ENCODE data around the gene EPHA3. TPM values are rescaled to one million over a fixed set of nuclear protein-coding genes. Genes with fewer than 3 reads are reported as not detected.

The EPHA3 gene
- total and polyA plus RNA-seq, 5 donors from 2014 or later: not detected

DNA sequence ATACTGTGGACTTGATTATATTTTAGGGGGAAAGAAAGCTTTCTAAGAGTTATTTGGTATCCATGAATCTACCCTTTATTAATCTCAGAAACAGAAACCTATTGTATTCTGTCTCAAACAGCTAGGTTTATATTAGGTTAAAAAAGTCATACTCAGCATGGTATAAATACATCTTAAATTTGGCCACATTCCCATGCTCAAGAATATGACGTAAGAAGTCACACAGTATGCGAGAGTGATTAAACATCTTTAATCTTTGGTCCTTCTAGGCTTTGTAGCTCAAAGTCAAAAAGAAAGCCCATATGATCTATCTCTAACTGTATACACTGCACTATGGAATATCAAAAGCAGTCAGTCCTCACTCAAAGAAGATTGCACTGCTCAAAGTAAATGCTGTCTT, 131.4 kb downstream of the EPHA3 start:
- H3K4me1 Mint-ChIP-seq: no peaks in the 10 kb centered on the region
- Histone ChIP-seq H3K4me1 (ENCODE audit: control insufficient read depth, insufficient read depth, low read length, poor library complexity, severe bottlenecking) (no peaks in the 10 kb centered on the region), H3K27ac (ENCODE audit: insufficient read depth, low read length, poor library complexity, severe bottlenecking) (no peak overlapping the region), H3K9me3 (ENCODE audit: control insufficient read depth in 2 of 2, low read length in 2 of 2) (peaks cover 0 to 2% of the 10 kb centered on the region in 2 experiments), H3K4me3 (ENCODE audit: low read depth, low read length) (no peak overlapping the region), H3K36me3 (ENCODE audit: control insufficient read depth, insufficient read depth, low read length) (no peaks in the 10 kb centered on the region), H3K27me3 (ENCODE audit: control insufficient read depth, insufficient read depth, low read length) (no peaks in the 10 kb centered on the region)
- ATAC-seq (ENCODE audit: low read depth in 2 of 2) (no peak), DNase-seq (no peak)
- peaks cover 0 to 8% (median 0%) of the 10 kb centered on the region in 7 donors for H3K9me3 Mint-ChIP-seq
- H3K27ac Mint-ChIP-seq: no peak overlapping the region
- no peaks in the 10 kb centered on the region for H3K27me3 Mint-ChIP-seq
- H3K36me3 Mint-ChIP-seq: no peaks in the 10 kb centered on the region
- no peak overlapping the region for H3K4me3 Mint-ChIP-seq

GRCh38 chr3:89239774-89240173, 132.4 kb downstream of the EPHA3 start:
- no peak overlapping the region for H3K27ac ChIP-seq (ENCODE audit: insufficient read depth, low read length, poor library complexity, severe bottlenecking)
- no peak for ATAC-seq (ENCODE audit: low read depth in 2 of 2)
- H3K36me3 ChIP-seq (ENCODE audit: control insufficient read depth, insufficient read depth, low read length): no peaks in the 10 kb centered on the region
- H3K36me3 Mint-ChIP-seq: no peaks in the 10 kb centered on the region
- no peak overlapping the region for H3K4me3 ChIP-seq (ENCODE audit: low read depth, low read length)
- H3K27me3 ChIP-seq (ENCODE audit: control insufficient read depth, insufficient read depth, low read length): no peaks in the 10 kb centered on the region
- H3K9me3 ChIP-seq (ENCODE audit: control insufficient read depth in 2 of 2, low read length in 2 of 2): peaks cover 0 to 2% of the 10 kb centered on the region in 2 experiments
- no peaks in the 10 kb centered on the region for H3K4me1 ChIP-seq (ENCODE audit: control insufficient read depth, insufficient read depth, low read length, poor library complexity, severe bottlenecking)
- no peak overlapping the region for H3K4me3 Mint-ChIP-seq
- no peaks in the 10 kb centered on the region for H3K27me3 Mint-ChIP-seq
- DNase-seq: no peak
- peaks cover 0 to 8% (median 0%) of the 10 kb centered on the region in 7 donors for H3K9me3 Mint-ChIP-seq
- H3K27ac Mint-ChIP-seq: no peak overlapping the region
- H3K4me1 Mint-ChIP-seq: no peaks in the 10 kb centered on the region

- Mint-ChIP-seq H3K27me3 (no peaks in the 10 kb centered on the region), H3K9me3 (peaks cover 0 to 15% (median 6%) of the 10 kb centered on the region in 7 donors), H3K27ac (no peak overlapping the region), H3K36me3 (no peaks in the 10 kb centered on the region), H3K4me3 (no peak overlapping the region), H3K4me1 (no peaks in the 10 kb centered on the region)
- Histone ChIP-seq H3K27me3 (ENCODE audit: control insufficient read depth, insufficient read depth, low read length) (no peaks in the 10 kb centered on the region), H3K27ac (ENCODE audit: insufficient read depth, low read length, poor library complexity, severe bottlenecking) (no peak overlapping the region), H3K4me3 (ENCODE audit: low read depth, low read length) (no peak overlapping the region), H3K36me3 (ENCODE audit: control insufficient read depth, insufficient read depth, low read length) (no peaks in the 10 kb centered on the region), H3K9me3 (ENCODE audit: control insufficient read depth in 2 of 2, low read length in 2 of 2) (no peaks in the 10 kb centered on the region), H3K4me1 (ENCODE audit: control insufficient read depth, insufficient read depth, low read length, poor library complexity, severe bottlenecking) (no peaks in the 10 kb centered on the region)
- no peak for DNase-seq
- ATAC-seq (ENCODE audit: low read depth in 2 of 2): no peak
Measured at GRCh38 chr3:89245612-89246011, 138.2 kb downstream of the EPHA3 start.

GRCh38 chr3:89246326-89246725, 138.9 kb downstream of the EPHA3 start:
- no peaks in the 10 kb centered on the region for H3K9me3 ChIP-seq (ENCODE audit: control insufficient read depth in 2 of 2, low read length in 2 of 2)
- Mint-ChIP-seq H3K4me3 (no peak overlapping the region), H3K36me3 (no peaks in the 10 kb centered on the region), H3K4me1 (no peaks in the 10 kb centered on the region), H3K27me3 (no peaks in the 10 kb centered on the region), H3K9me3 (peaks cover 0 to 15% (median 6%) of the 10 kb centered on the region in 7 donors), H3K27ac (no peak overlapping the region)
- ATAC-seq (ENCODE audit: low read depth in 2 of 2): no peak
- DNase-seq: no peak
- H3K27me3 ChIP-seq (ENCODE audit: control insufficient read depth, insufficient read depth, low read length): no peaks in the 10 kb centered on the region
- H3K36me3 ChIP-seq (ENCODE audit: control insufficient read depth, insufficient read depth, low read length): no peaks in the 10 kb centered on the region
- H3K27ac ChIP-seq (ENCODE audit: insufficient read depth, low read length, poor library complexity, severe bottlenecking): no peak overlapping the region
- H3K4me1 ChIP-seq (ENCODE audit: control insufficient read depth, insufficient read depth, low read length, poor library complexity, severe bottlenecking): no peaks in the 10 kb centered on the region
- H3K4me3 ChIP-seq (ENCODE audit: low read depth, low read length): no peak overlapping the region

DNA sequence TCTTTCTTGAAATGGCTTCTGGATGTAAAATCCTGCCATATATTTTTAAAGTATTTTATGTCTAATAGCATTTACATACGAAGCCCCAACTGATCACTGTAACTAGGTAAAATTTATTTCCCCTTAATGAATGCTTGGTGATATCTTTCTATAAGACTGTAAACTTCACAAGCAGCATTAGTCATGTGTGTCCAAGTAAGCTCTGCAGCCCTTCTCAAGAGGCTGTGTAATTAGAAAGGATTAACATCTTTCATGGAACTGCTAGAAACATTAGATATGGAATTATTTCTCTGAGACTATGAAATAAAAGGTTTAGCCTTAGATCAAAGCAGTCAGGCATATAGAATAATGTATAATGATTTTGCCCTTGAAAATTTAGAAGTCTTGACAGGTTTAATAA, 143.3 kb downstream of the EPHA3 start:
- H3K36me3 ChIP-seq (ENCODE audit: control insufficient read depth, insufficient read depth, low read length): no peaks in the 10 kb centered on the region
- ATAC-seq (ENCODE audit: low read depth in 2 of 2): no peak
- H3K27me3 ChIP-seq (ENCODE audit: control insufficient read depth, insufficient read depth, low read length): no peaks in the 10 kb centered on the region
- peaks cover 0 to 13% (median 6%) of the 10 kb centered on the region in 7 donors for H3K9me3 Mint-ChIP-seq
- H3K4me1 ChIP-seq (ENCODE audit: control insufficient read depth, insufficient read depth, low read length, poor library complexity, severe bottlenecking): no peaks in the 10 kb centered on the region
- H3K4me3 Mint-ChIP-seq: no peak overlapping the region
- H3K27ac Mint-ChIP-seq: no peak overlapping the region
- H3K4me3 ChIP-seq (ENCODE audit: low read depth, low read length): no peak overlapping the region
- DNase-seq: no peak
- no peaks in the 10 kb centered on the region for H3K36me3 Mint-ChIP-seq
- H3K27ac ChIP-seq (ENCODE audit: insufficient read depth, low read length, poor library complexity, severe bottlenecking): no peak overlapping the region
- peaks cover 0 to 4% (median 0%) of the 10 kb centered on the region in 4 donors for H3K4me1 Mint-ChIP-seq
- H3K9me3 ChIP-seq (ENCODE audit: control insufficient read depth in 2 of 2, low read length in 2 of 2): no peaks in the 10 kb centered on the region
- no peaks in the 10 kb centered on the region for H3K27me3 Mint-ChIP-seq

DNA sequence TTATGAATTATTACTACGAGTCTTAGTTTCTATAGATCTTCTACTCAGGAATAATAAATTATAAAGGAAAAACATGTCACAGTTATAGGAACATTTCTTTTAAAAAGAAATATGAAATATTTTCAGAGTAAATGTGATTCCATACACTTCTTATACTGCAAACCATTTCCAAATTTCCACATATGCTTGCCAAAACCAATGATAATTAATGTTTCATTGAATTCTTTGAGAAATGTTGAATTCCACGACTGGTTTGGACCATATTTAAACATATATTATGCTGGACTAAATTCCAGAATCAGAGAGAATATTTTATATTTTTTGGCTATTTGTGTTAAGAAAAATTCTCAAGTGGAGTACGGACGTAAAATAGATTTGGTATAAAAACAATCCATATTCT, 144.6 kb downstream of the EPHA3 start:
- Histone ChIP-seq H3K4me3 (ENCODE audit: low read depth, low read length) (no peak overlapping the region), H3K27ac (ENCODE audit: insufficient read depth, low read length, poor library complexity, severe bottlenecking) (no peak overlapping the region), H3K36me3 (ENCODE audit: control insufficient read depth, insufficient read depth, low read length) (no peaks in the 10 kb centered on the region), H3K9me3 (ENCODE audit: control insufficient read depth in 2 of 2, low read length in 2 of 2) (no peaks in the 10 kb centered on the region), H3K27me3 (ENCODE audit: control insufficient read depth, insufficient read depth, low read length) (no peaks in the 10 kb centered on the region), H3K4me1 (ENCODE audit: control insufficient read depth, insufficient read depth, low read length, poor library complexity, severe bottlenecking) (no peaks in the 10 kb centered on the region)
- H3K36me3 Mint-ChIP-seq: no peaks in the 10 kb centered on the region
- DNase-seq (no peak), ATAC-seq (ENCODE audit: low read depth in 2 of 2) (no peak)
- H3K27me3 Mint-ChIP-seq: no peaks in the 10 kb centered on the region
- no peak overlapping the region for H3K4me3 Mint-ChIP-seq
- peaks cover 0 to 4% (median 0%) of the 10 kb centered on the region in 4 donors for H3K4me1 Mint-ChIP-seq
- H3K27ac Mint-ChIP-seq: no peak overlapping the region
- H3K9me3 Mint-ChIP-seq: peaks cover under 1 to 12% (median 6%) of the 10 kb centered on the region in 7 donors

DNA sequence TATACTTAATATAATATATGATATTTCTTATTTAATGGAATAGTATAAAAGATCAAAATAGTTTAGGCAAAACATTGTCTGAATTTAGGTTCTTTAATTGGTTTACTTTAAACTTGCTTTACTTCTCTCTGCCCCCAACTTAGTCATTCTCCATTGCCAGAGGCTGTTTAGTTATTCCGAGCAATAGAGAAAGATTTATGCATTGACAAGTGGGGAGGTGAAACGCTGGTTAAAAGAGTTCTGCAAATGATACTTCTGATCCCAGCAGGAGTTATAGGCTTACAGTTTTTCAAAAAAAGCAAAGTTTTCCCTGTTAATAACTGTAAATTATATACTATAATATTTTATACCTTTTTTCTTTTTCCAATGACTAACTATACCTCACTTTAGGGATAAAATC, 145.4 kb downstream of the EPHA3 start:
- no peak overlapping the region for H3K4me3 Mint-ChIP-seq
- H3K4me1 Mint-ChIP-seq: peaks cover 0 to 4% (median 0%) of the 10 kb centered on the region in 4 donors
- H3K9me3 Mint-ChIP-seq: peaks cover 4 to 15% (median 7%) of the 10 kb centered on the region in 7 donors
- no peaks in the 10 kb centered on the region for H3K36me3 ChIP-seq (ENCODE audit: control insufficient read depth, insufficient read depth, low read length)
- no peaks in the 10 kb centered on the region for H3K27me3 ChIP-seq (ENCODE audit: control insufficient read depth, insufficient read depth, low read length)
- H3K4me1 ChIP-seq (ENCODE audit: control insufficient read depth, insufficient read depth, low read length, poor library complexity, severe bottlenecking): no peaks in the 10 kb centered on the region
- H3K36me3 Mint-ChIP-seq: no peaks in the 10 kb centered on the region
- DNase-seq (no peak), ATAC-seq (ENCODE audit: low read depth in 2 of 2) (no peak)
- no peaks in the 10 kb centered on the region for H3K9me3 ChIP-seq (ENCODE audit: control insufficient read depth in 2 of 2, low read length in 2 of 2)
- H3K27ac Mint-ChIP-seq: no peak overlapping the region
- no peaks in the 10 kb centered on the region for H3K27me3 Mint-ChIP-seq
- H3K4me3 ChIP-seq (ENCODE audit: low read depth, low read length): no peak overlapping the region
- H3K27ac ChIP-seq (ENCODE audit: insufficient read depth, low read length, poor library complexity, severe bottlenecking): no peak overlapping the region

- Histone ChIP-seq H3K9me3 (ENCODE audit: control insufficient read depth in 2 of 2, low read length in 2 of 2) (no peaks in the 10 kb centered on the region), H3K27ac (ENCODE audit: insufficient read depth, low read length, poor library complexity, severe bottlenecking) (no peak overlapping the region), H3K4me3 (ENCODE audit: low read depth, low read length) (no peak overlapping the region), H3K4me1 (ENCODE audit: control insufficient read depth, insufficient read depth, low read length, poor library complexity, severe bottlenecking) (no peaks in the 10 kb centered on the region), H3K36me3 (ENCODE audit: control insufficient read depth, insufficient read depth, low read length) (no peaks in the 10 kb centered on the region), H3K27me3 (ENCODE audit: control insufficient read depth, insufficient read depth, low read length) (no peaks in the 10 kb centered on the region)
- no peaks in the 10 kb centered on the region for H3K27me3 Mint-ChIP-seq
- no peak for ATAC-seq (ENCODE audit: low read depth in 2 of 2)
- peaks cover 0 to 4% (median 0%) of the 10 kb centered on the region in 4 donors for H3K4me1 Mint-ChIP-seq
- H3K36me3 Mint-ChIP-seq: no peaks in the 10 kb centered on the region
- no peak overlapping the region for H3K27ac Mint-ChIP-seq
- DNase-seq: no peak
- peaks cover 0 to 12% (median 5%) of the 10 kb centered on the region in 7 donors for H3K9me3 Mint-ChIP-seq
- H3K4me3 Mint-ChIP-seq: no peak overlapping the region
Measured at GRCh38 chr3:89256395-89256794, 149.0 kb downstream of the EPHA3 start.

Measured in CD4-positive, CD25-positive, alpha-beta regulatory T cell (primary cell).